ENCODE results near the gene CTBP1.

Gene CTBP1

DNA sequence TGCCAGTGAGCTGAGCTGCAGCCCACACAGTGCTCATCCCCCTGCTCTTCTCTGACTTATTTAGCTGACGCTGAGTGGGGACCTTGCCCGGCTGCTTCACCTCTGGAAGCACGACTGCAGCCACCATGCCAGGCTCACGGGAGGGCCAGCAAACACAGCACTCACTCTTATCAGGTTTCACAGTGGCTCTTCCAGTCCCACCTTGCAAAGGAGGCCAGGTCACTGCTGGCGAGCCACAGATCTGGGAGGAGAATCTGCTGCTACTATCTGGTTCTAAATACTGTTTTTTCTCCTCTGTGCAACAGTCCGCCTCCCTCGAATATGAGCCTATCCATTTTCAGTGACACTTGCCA lies 69.9 kb downstream of the CTBP1 start:
- no peak for DNase-seq (ENCODE audit: low read depth in 1 of 2, low spot score in 1 of 2)
- TF ChIP-seq SPI1 (IDR thresholded peaks at IDR 0.05; ENCODE audit: borderline replicate concordance, low read depth): no peak
- no peak for TF ChIP-seq REST (IDR thresholded peaks at IDR 0.05; ENCODE audit: insufficient replicate concordance, low read depth)
- no peak for TF ChIP-seq POLR2AphosphoS5 (IDR thresholded peaks at IDR 0.05; ENCODE audit: low read depth)
- no peak for TF ChIP-seq GABPA (IDR thresholded peaks at IDR 0.05; ENCODE audit: low read depth)
- TF ChIP-seq, protein P1, sequence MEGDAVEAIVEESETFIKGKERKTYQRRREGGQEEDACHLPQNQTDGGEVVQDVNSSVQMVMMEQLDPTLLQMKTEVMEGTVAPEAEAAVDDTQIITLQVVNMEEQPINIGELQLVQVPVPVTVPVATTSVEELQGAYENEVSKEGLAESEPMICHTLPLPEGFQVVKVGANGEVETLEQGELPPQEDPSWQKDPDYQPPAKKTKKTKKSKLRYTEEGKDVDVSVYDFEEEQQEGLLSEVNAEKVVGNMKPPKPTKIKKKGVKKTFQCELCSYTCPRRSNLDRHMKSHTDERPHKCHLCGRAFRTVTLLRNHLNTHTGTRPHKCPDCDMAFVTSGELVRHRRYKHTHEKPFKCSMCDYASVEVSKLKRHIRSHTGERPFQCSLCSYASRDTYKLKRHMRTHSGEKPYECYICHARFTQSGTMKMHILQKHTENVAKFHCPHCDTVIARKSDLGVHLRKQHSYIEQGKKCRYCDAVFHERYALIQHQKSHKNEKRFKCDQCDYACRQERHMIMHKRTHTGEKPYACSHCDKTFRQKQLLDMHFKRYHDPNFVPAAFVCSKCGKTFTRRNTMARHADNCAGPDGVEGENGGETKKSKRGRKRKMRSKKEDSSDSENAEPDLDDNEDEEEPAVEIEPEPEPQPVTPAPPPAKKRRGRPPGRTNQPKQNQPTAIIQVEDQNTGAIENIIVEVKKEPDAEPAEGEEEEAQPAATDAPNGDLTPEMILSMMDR (IDR thresholded peaks at IDR 0.05; ENCODE audit: insufficient read depth, low read length): no peak
- Histone ChIP-seq H3K27ac (replicated peaks) (no peak overlapping the region), H3K27me3 (ENCODE audit: insufficient read depth, poor library complexity, severe bottlenecking) (no peaks in the 10 kb centered on the region), H3K4me3 (replicated peaks; ENCODE audit: insufficient read depth, low read length) (no peak overlapping the region)

DNA sequence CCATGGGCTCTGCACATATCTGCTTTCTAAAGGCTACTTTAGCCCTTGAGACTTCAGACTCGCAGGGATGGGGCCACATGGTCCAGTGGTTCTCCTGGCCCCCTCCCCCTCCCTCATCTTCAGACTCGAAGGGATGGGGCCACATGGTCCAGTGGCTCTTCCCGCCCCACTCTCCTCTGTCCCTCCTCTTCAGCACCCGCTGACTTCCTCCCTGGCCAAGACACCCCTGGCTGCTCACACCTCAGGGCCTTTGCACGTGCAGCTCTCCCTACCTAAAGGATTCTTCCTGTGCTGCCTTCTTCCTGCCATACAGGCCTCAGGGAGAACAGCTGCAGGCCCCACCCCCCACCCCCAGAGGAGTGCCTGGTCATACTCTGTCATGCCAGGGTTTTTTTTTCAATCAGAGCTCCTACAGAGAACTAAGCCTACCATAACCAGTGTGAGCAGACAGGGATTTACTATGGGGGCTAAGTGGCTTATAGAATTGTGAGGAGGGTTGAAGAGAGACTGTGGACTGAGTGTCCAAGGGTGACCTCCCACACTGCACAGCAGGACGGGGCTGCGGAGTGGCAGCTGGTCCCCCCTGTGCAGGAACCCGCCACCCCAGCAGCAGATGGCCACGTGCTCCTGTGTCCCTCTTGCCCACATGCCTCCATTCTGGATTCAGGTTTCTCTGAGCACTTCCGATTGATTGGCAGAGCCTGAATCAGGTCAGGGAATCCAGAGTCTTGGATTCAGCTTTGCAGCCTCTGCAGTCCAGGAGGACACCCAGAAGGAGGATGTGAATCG lies 70.4 kb downstream of the CTBP1 start:
- Histone ChIP-seq H3K4me3 (replicated peaks; ENCODE audit: insufficient read depth, low read length) (no peak overlapping the region), H3K27ac (replicated peaks) (no peak overlapping the region), H3K27me3 (ENCODE audit: insufficient read depth, poor library complexity, severe bottlenecking) (no peaks in the 10 kb centered on the region)
- TF ChIP-seq SPI1 (IDR thresholded peaks at IDR 0.05; ENCODE audit: borderline replicate concordance, low read depth) (no peak), POLR2AphosphoS5 (IDR thresholded peaks at IDR 0.05; ENCODE audit: low read depth) (no peak), REST (IDR thresholded peaks at IDR 0.05; ENCODE audit: insufficient replicate concordance, low read depth) (no peak), GABPA (IDR thresholded peaks at IDR 0.05; ENCODE audit: low read depth) (no peak)
- TF ChIP-seq, protein P1 (IDR thresholded peaks at IDR 0.05; ENCODE audit: insufficient read depth, low read length): no peak
- DNase-seq (ENCODE audit: low read depth in 1 of 2, low spot score in 1 of 2): no peak

GRCh38 chr4:1177274-1178141 lies 71.4 kb downstream of the CTBP1 start:
- H3K4me3 ChIP-seq (replicated peaks; ENCODE audit: insufficient read depth, low read length): no peak overlapping the region
- DNase-seq (ENCODE audit: low read depth in 1 of 2, low spot score in 1 of 2): no peak
- TF ChIP-seq GABPA (IDR thresholded peaks at IDR 0.05; ENCODE audit: low read depth): no peak
- no peak for TF ChIP-seq REST (IDR thresholded peaks at IDR 0.05; ENCODE audit: insufficient replicate concordance, low read depth)
- TF ChIP-seq, protein P1 (IDR thresholded peaks at IDR 0.05; ENCODE audit: insufficient read depth, low read length): no peak
- TF ChIP-seq POLR2AphosphoS5 (IDR thresholded peaks at IDR 0.05; ENCODE audit: low read depth): no peak
- TF ChIP-seq SPI1 (IDR thresholded peaks at IDR 0.05; ENCODE audit: borderline replicate concordance, low read depth): no peak
- H3K27ac ChIP-seq (replicated peaks): no peak overlapping the region
- H3K27me3 ChIP-seq (ENCODE audit: insufficient read depth, poor library complexity, severe bottlenecking): peaks cover 5% of the 10 kb centered on the region
